Activated naive CD8-positive, alpha-beta T cell treated with anti-CD3 and anti-CD28 coated beads, Interleukin-2, amount 50 U/mL, for 16 hours (primary cell): Measurements from ENCODE around the gene CIZ1.

ENCODE experiments used
- DNase-seq: peaks from one replicate; pipeline ENCODE4 v3.0.0-alpha.2; 2020; ENCODE audit warnings: low read depth, low spot score

CIZ1 gene

DNA sequence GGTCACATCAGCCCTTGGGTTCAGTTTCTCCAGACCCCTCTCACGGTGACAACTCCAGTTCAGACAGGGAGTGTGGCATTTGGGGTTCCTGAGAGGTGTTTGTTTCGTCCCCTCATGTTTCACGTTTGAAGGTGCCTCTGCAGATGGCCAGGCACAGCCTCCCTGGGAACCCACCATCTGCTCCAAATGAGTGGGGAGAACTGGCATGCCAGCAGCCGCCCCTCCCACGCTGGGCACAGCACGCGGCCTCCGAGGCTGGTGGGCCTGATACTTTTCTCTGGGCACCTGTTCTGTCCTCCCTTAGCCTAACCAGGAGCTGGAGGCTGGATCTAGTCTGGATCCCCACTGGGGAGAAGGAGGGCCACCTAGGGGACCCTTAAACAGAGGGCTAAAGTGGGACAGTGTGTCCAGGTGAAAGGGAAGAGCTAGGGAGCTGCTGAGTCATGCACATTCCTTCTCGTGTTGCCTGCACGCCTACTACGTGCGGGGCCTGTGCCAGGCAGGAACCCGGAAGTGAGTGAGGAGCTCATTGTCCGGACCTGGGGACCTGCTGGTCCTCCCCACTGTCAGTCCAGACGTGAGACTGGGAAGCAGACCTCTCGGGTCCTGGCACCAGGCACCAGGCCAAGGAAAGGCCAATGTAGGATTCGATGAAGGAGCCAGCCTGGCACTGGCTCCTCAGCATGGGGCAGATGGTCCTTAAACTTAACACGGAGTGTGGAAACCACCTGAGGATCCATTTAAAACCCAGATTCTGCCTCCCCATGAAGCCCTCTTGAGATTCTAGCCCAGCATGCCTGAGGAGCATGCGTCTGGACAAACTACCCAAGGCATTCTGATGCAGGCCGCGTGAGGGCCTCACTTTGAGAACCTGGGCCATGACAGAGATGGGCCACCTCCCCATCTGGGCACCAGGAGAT lies 23.5 kb upstream of the CIZ1 start:
- no peak for DNase-seq

DNA sequence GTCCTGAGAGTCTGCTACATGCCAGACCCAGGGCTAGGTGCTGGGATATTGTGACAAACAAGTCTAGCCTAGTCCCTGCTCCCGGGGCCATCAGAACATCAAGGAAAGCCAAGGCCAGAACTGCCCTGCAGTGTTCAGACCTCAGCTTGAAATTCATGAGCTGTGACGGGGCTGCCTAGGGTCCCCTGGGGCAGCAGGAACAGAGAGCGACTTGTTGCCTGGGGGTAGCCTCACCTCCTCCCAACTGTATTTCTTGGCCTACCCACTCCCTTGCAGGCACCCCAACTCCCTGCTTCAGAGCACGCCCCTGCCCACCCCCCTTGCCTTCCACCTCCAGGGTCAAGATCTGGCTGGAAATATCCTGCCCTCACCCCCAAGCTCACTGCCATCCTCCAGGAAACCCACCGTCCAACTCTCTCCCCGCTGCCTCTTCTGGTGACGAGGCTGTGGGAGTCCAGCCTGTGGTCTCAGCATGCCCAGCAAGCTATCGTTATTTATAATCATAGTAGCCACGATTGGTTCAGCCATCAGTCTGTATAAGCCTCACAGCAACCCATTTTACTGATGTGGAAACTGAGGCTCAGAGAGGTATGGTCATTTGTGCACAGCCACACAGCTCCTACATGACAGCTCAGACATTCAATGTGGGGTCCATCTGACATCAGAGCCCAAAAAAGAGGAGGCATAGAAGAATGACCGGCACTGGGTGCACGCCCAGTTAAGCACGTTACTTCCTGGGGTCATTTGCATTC lies 22.6 kb upstream of the CIZ1 start:
- DNase-seq = no peak

DNA sequence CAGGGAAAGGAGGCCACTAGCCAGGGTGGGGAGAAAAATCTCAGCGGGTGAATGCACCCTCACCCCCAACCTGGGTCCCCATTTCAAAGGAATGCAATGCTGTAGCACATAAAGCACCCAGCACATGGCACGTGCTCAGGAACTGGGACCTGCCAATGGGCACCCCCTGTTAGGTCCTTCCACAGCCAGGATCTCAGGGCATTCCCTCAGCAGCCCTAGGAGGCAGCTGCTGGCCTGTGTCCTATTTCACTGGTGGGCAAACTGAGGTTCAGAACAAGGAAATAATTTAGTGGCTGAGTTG lies 20.6 kb upstream of the CIZ1 start:
- no peak for DNase-seq

DNA sequence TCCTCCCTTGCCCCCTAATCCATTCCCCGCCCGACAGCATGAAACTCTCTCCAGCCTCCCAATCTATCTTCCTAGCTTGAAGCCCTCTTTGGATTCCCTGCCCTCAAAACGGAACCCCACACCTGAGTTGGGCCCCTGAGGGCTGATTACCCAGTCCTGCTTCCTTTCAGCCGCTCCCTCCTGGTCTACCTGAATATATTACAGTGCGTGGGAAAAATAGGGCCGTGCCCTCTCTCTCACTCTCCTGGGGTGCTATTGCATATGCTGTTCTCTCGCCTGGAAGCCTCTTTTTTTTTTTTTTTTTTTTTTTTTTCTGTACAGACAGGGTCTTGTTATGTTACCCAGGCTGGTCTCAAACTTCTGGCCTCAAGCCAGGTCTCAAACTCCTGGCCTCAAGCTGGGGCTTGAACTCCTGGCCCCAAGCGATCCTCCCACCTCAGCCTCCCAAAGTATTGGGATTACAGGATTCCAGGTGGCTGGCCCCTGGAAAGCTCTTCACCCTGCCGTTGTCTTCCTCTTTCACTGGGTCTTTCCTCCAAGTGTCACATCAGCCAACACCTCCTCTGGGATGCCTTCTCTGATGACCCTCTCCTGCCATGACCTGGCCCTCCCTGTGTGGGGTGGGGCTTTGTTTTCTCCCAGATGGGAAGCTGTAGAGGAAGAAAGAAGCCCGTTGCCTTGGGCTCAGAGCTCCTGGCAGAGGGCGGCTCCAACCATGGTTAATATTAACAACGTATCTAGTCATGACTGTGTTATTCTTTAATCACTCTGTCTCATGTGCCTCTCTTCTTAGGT lies 20.0 kb upstream of the CIZ1 start:
- DNase-seq = no peak

DNA sequence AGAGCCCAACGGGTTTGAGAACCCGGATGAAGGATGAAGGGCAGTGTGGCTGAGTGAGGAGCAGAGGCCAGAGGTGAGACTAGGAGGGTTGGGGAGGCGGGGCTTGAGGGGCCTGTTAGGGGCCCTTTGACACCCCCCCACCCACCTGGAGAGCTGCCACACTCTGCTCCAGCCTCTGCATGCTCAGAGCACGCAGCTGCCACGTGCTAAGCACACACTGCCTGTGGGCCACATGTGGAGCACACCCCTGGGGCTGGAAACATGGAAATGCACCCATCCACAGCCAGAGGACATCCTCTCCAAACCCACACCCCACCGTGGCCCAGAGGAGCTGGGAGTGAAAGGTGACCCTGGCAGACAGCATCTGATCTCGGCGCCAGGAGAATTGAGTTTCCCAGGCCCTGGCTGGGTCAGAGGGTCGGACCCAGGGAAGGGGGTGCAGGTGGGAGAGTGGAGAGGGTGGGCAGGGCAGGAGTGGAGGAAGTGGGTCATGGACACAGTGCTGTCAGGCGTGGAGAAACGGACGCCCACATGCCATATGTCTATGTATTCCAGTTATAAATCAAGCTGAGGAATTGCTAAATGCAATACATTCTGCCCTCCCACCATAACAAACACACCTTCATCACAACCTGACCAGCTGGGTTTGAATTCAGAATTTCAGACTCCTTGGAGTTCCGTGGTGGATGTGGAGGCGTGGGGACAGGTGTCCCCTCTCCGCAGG lies 17.7 kb upstream of the CIZ1 start:
- no peak for DNase-seq

DNA sequence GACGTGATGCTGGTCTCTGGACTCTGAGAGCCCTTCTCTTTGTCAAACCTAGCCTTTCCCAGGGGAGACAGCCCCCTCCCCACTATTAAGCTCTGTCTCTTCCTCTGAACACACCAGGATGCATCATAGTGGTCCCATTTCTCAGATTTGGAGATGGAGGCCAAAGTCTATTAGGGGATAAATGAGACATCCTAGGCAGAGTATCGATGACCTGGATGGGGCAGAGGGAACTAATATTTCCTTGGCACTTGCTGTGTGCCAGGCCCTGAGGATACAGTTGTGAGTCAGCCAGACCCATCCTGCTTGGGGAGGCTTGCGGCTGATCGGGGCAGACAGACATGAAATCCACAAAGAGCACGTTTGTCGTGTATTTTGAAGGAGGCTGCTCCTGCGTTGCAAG lies 17.0 kb upstream of the CIZ1 start:
- no peak for DNase-seq

DNA sequence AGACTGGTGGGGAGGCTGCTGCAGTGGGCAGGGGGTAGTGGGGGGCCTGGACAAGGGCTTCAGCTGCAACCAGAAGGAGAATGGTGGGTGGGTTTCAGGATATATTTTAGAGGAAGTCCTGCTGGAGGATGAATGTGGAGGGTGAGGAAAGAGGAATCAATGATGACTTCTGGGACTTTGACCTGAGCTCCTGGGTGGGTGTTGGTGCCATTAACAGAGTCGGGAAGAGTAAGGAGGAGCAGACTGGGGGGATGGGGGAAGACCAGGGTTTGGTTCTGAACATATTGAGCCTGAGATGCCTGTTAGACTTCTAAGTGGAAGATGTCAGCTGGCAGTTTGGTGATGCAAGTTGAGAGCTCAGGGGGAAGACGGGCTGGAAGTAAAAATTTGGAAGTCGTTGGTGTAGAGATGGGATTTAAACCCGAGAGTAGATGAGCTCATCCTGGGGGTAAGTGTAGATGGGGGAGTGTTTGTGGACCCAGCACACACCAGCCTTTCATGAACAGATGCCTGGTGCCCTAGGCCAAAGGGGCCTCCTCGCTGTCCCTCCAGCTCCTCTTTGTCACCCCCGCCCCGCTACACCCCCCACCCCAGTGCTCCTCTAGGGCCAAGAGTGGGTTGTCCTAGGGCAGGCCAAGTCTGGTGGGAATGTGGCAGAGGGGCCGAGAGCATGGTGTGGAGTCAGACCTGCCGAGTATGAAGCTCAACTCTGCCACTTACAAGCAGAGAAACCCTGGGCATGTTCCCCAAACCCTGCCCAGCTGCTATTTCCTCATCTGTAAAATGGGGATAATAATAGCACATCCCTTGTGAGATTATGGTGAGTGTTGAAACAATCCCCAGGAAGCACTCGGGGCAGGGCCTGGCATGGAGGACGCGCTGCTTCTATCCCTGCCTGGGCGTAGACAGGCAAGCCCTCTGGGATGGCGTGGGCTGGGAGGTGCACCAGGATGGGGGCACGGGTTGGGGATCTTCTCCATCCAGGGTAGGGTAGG lies 15.8 kb upstream of the CIZ1 start:
- DNase-seq = no peak

DNA sequence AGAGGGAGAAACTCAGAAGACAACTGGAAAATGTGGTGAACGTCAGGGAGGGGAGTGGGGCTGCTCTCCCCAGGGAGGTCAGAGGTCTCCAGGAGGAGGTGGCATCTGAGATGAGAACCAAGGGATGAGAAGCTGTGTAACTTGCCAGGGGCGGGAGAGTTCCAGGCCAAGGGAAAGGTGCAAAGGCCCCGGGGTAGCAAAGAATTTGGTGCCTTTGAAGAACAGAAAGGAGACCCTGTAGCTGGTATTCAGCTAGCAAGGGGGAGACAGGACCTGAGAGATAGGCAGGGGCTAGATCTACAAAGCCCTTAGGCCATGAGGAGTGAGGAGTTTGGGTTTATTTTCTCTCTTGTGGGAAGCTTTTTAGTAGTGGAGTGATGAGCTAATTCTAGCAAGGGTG lies 15.1 kb upstream of the CIZ1 start:
- no peak for DNase-seq

DNA sequence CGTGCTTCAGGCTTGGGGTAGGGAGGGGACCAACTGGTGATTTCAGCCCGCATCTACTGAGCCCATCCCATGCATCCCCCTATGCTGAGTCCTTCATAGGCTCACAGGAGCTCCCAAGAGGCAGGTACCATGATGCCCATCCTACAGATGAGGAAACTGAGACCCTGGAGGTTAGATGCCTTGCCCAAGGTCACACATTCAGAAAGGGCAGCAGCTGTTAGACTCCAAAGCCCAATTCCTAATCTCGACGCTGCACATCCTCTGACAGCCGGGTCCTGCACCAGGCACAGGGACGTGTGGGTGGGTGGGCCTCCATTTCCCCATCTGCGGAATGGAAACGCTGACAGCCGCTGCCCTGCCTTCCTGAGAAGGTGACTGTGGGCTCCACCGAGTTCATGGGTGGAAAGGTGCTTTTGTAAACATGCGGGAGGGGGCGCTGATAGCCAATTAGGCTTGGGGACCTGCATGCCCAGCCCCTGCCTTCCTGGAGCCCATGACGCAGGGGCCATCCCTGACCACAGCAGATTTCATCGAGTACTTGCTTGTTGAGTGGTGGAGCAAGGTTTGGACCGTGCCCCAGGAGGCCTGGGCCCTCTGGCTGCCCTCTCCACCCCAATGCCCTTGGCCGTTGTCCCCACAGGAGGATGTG lies 14.0 kb upstream of the CIZ1 start:
- no peak for DNase-seq

DNA sequence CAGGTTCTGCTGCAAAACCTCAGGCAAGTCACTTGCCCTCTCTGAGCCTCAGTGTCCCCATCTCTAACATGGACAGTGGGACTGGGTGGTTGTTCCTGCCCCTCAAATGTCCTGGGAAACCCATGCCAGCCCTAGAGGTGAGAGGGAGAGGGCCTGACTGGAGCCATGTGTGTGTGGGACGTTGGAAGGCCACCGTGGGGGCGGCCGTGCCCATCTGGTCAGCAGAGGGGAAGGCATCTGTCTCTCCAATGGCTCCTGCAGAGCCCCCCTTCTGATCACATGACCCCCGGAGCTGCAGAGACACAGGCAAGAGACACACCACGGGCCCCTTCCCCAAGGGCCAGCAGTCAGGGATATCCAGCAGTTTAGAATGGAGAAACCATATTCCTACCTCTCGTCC lies 13.5 kb upstream of the CIZ1 start:
- no peak for DNase-seq

DNA sequence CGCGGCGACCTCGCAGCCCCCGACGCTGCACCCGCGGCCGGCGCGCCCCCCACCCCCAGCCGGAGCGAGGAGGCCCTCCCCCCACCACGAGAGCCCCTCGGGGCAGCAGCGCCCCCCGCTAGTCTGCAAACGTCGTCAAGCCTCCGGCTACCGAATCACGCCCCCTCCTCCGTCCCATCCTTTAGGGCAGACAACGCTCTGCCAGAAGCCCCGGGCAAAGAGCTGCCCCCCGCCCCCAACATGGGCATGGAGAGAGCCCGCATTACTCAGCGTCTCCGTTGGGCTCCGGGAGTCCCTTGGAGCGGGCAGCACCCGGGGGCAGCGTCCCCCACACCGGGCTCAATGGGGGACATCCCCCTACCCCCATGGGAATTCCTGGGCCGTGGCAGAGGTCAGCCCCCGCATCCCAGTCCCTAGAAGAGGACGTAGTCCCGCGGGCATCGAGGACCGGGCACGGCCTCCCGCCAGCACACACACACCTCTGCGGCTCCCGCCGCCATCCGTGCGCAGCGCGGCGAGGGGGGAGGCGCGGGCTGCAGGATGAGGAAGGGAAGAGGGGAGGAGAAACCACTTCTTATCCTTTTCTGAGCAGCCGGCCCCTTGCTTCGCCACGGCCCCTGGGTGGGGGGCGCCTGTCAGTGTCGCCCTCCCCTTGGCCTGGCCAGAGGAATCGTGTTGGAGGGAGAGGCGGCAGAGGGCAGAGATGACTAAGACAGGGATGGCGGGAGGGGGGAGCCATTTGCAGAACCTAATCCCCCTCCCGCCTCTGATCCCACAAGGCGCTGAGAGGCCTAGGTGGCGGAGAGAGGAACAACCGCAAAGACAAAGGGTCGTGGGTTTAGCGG lies 12.6 kb upstream of the CIZ1 start:
- no peak for DNase-seq

DNA sequence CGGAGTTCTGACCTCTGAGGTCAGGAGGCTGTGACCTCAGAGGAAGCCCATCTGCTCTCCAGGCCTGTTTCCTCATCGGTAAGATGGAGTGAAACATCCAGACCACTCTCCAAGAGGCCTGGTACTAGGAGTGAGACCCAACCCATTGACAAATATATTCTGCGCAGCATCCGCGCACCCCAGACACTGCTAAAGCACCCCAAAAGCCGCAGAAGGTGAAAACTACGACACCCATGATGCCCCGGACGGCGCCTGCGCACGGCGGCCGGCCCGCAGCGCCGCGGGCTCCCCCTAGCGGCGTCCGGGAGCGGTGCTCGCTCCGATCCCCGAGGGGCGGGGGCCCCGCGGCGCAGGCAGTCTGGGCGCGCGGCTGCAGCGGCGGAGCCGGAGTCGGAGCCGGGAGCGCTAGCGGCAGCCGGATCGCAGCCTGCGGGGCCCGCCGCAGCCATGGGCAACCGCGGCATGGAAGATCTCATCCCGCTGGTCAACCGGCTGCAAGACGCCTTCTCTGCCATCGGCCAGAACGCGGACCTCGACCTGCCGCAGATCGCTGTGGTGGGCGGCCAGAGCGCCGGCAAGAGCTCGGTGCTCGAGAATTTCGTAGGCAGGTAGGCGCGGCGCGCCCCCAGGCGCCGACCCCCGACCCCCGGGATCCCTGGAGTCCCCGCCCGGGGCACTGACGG lies 11.8 kb upstream of the CIZ1 start, which contains the start of gene DNM1:
DNM1 (plus strand) TSS at position 356 of the 683 bp plus-strand sequence; CDS start at position 448, 92 bp downstream.
- DNase-seq = peak; percentile 31

DNA sequence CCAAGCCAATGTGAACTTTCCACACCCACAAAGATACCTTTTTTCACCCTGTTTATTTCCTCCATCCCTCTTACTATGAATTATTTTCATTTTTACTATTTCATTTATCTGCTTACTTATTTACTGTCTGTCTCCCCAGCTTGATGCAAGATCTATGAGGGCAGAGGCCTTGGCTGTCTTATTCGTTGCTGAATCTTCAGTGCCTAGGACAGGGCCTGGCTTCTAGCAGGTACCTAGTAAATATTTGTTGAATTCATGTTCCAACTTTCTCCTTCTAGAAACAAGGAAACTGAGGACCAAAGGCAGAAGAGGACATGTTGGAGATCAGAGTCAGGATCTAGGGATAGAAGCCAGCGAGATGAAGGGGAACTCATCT lies 11.3 kb upstream of the CIZ1 start:
- no peak for DNase-seq

DNA sequence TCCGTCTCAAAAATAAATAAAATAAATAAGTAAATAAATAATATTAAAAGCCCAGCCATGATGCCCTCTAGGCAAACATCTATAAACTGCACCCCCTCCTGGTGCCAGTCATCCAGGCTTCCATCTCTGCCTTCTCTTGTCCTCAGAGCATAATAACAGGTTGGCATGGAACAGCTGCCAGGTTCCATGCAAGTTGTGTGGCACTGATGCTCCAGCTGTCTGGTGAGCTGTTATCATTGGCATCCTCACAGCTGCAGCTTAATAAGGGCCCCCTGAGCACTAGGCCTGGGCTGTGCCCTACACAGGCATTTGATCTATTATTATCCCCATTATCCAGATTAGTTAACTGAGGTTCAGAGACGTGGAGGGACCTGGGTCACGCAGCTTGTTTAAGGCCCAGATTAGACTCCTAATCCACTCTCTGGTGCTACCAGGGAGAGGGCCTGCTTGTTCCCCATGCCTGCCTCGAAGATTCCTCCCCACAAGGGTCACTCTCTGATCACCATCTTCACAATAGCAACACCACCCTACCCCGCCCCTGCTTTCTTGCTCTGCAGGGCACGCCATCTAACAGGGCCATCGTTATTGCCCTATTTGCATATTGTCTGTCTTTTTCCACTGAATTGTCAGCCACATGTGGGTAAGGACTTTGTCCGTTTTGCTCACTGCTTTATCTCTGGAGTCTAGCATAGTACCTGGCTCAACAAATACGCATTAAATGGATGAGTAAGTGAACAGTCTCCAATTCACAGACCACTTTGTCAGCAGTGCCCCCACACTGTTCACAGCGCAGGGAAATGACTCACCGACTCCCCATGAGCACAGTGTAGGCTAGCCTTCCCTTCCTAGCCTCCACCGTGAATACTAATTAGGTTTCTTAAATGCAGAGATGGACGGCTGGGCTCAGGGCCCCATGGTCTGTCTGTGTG lies 10.3 kb upstream of the CIZ1 start:
- no peak for DNase-seq

DNA sequence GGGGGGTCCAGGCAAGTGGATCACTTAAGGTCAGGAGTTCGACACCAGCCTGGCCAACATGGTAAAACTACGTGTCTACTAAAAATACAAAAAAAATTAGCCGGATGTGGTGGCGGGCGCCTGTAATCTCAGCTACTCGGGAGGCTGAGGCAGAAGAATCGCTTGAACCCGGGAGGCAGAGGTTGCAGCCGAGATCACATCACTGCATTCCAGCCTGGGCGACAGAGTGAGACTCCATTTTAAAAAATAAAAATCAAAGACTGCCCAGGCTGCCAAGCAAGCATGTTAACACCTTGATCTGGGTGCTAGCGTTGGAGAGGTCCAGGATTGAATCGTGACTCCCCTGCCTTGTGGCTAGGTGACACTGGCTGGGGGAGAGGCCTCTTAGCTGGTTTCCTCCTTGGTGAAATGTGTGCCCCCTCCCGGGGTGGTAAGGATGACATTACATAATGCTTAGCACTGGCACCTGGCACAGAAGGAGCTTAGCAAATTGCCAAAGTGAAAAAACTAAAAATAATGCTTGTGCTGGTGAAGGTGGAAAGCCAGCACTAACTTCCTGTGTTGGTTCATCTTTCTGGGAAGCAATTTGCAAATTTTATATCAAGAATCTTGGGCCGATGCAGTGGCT lies 2.2 kb upstream of the CIZ1 start:
- no peak for DNase-seq

DNA sequence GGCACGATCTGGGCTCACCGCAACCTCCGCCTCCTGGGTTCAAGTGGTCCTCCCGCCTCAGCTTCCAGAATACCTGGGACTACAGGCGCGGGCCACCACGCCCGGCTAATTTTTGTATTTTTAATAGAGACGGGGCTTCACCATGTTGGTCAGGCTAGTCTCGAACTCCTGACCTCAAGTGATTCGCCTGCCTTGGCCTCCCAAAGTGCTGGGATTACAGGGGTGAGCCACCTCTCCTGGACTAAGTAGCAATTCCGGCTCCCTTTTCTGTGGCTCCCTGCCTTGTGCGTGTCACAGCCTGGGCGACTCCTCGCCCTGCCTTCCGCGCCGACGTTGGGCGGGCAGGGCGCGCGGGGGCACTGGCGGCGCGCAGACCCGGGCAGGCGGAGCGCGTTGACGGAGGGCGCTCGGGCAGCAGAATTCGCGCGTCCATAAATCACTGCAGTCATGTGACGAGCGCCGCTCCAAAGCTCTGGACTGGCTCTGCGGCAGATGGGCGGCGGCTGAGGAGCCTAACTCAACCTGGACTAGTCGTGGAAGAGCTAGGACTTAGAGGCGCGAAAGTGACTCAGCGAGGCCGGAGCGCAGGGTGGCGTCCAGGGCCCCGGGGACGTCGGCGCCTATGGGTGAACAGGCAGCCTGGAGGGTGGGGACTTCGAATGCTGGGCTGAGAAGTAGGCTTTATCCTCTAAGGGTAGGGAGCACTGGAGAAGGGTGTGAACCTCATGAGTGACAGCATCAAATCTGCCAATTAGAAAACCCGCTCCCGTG lies 1.4 kb upstream of the CIZ1 start:
- no peak for DNase-seq
